GM18907 (cell line): ENCODE measurements around the gene HSPB7.
"Not testable (repeated sequence)": the region's sequence is repeated elsewhere in the genome, so short reads cannot be mapped to it uniquely, and the experiment has no call there.

Source experiments
- ATAC-seq: cut with Tn5 transposase; IDR thresholded peaks from one replicate; pipeline ENCODE4 v1.9.1; 2021; ENCODE audit warnings: mild to moderate bottlenecking, moderate library complexity; ENCODE audit not compliant: unreplicated experiment

The HSPB7 gene

GRCh38 chr1:16051039-16051438 is 33.2 kb upstream of the HSPB7 start:
- no peak for ATAC-seq

DNA sequence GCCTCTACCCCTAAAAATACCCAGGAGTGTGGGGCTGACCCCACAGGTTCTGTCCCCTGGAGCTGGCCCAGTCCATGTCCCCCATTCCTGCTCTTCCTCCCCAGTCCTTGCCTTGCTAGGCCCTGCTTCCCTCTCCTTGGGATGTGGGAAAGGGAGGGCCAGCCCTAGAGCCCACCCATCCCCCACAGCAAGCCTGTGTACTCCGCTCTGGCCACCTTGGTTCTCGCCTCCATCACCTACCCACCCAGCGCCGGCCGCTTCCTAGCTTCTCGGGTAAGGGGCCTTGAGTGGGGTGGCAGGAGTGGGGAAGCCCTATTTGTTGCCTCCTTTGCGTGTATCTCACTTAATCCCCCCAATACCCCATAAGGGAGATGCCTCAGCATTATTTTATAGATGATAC is 32.5 kb upstream of the HSPB7 start:
- no peak for ATAC-seq

DNA sequence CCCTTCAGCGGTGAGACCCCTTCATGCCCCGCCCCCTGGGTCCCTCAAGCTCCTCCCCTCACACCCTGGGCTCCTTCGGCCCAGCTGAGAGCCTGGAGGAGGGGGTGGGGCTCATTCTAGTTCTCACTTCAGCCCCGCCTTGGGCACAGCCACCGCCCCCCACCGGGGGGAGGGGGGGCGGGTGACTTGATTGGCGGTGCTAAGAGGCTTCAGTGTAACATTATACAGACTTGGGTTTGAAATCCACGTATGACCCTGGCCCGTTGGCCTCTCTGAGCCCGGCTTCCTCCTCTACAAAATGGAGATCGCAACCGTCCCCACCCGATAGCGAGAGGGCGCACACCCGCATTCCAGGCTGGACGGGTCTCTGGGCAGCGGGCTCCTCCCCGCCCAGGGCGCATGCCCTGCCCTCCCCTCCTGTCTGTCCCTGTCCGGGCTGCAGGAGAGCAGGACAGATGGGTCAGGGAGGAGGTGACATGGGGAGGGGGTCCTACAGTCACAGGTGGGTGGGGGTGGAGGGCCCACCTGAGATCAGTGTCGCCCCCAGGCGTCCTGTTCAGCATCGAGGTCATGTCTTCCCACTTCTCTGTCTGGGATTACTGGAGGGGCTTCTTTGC is 30.8 kb upstream of the HSPB7 start:
- ATAC-seq: no peak

DNA sequence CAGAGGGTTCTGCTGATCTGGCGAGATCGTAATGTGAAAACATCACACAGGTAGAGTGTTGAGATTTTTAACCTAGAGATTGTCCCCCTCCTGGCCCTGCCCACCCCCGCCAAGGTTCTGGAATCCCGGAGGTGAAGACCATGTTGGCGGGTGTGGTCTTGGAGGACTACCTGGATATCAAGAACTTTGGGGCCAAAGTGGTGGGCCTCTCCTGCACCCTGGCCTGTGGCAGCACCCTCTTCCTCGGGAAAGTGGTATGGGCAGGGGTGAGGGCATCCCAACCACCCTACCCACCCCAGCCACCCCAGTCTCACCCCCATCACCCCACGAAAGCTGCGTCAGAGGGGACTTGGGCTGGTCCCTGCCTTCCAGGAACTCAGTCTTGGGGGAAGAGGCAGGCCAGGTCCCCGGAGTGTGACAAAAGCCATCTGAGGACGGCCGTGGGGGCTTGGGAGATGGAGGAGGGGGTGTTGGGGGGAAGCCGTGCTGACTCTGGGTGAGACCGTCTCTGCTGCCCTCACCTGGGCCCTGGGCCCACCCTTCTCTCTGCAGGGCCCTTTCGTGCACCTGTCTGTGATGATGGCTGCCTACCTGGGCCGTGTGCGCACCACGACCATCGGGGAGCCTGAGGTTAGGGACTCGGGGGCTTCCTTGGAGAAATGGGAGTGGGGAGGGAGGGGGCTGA is 30.1 kb upstream of the HSPB7 start:
- no peak for ATAC-seq

- ATAC-seq: no peak
Observed at GRCh38 chr1:16046842-16047241, 29.0 kb upstream of the HSPB7 start.

DNA sequence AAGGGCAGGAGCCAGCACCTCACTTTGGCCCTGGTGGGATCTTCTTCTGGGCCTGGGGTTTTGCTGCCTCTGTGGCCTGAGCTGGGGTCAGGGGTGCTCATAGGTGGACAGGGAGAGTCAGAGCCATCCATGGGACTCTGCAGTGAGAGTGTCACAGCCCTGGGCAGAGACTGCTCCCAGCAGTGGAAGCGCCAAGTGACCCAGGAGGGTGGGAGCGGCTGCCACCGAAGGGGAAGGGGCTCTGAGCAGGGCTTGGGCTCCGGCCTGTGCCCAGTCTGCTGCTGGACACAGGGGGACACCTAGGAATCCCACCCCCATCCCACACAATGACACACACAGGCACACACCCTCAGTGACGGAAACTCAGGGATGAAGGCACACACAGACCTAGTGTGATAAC is 26.1 kb upstream of the HSPB7 start:
- no peak for ATAC-seq

DNA sequence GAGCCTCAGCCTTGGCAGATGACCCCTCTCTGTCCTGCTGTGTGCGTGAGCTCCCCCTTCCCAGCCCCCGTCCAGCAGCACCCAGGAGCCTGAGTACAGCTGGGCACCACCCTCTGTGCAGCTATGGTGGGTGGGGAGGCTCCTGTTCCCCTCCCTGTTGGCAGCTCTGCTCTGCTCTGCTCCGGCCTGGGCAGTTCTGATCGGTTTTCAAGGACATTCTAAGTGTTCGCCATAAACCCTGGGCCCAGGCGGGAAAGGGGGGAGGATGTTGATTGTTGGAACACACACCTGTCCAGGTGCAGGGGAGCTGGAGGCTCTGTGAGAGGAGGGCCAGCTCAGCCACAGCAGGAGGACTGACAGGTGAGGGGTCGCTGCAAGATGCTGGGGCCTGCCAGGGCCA is 25.7 kb upstream of the HSPB7 start, which contains the start of gene CLCNKB:
TSS of gene CLCNKB (plus strand) at position 262 of the 400 bp plus-strand sequence. CDS start 711 bp downstream, outside the sequence.
- ATAC-seq: no peak

GRCh38 chr1:16042654-16043053 is 24.8 kb upstream of the HSPB7 start:
- not testable (repeated sequence) for ATAC-seq

GRCh38 chr1:16042096-16042495 is 24.3 kb upstream of the HSPB7 start:
- no peak for ATAC-seq

GRCh38 chr1:16041200-16041599 is 23.4 kb upstream of the HSPB7 start:
- no peak for ATAC-seq

GRCh38 chr1:16039871-16040270 is 22.0 kb upstream of the HSPB7 start:
- not testable (repeated sequence) for ATAC-seq

DNA sequence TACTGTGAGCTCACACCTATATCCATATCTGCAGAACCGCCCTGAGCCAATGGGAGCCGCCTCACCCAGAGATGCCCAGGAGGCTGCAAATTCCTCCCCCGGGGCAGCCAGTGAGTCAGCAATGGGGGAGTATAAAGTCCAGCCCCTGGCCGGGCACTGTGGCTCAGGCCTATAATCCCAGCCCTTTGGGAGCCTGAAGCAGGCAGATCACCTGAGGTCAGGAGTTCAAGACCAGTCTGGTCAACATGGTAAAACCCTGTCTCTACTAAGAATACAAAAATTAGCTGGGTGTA is 20.7 kb upstream of the HSPB7 start:
- ATAC-seq: no peak

DNA sequence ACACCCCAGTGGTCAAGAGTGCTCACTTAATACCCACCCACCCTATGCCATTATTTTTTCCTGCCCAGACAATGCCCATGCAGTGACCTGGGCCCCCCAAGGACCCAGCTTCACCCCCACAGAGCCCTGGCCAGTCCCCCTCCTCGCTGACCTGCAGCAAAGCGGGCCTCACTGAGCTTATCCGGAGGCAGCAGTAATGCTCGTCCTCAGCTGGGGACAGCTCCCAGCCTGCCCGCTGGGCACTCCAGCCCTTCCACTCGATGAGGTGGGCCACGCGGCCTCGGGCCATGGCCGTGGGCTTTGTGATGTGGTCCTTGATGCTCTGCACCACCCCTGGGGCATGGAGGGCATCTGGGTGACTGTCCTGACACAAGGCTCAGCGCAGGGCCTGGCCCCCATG is 18.6 kb upstream of the HSPB7 start:
- not testable (repeated sequence) for ATAC-seq

DNA sequence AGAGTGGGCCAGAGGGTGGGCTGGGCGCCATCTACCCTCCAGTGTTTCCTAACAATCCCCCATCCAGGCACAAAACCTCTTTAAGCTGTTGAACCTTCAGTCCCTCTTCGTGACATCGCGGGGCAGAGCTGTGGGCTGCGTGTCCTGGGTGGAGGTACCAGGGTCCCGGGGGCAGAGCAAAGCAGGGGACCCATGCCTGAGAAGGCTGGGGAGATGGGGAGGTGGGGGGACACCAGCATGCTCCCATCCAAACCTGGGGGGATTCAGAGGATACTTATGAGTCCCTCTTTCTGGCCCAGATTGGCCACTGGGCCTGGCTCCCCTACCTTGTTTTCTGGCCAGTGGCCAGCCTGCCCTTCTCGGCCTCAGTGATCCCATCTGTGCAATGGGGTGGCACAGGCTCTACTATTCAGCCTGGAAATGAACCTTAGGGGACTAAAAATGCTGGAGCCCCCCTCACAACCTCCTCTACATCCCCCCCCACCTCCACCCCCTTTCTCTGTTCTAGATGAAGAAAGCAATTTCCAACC is 15.3 kb upstream of the HSPB7 start:
- ATAC-seq: not testable (repeated sequence)

DNA sequence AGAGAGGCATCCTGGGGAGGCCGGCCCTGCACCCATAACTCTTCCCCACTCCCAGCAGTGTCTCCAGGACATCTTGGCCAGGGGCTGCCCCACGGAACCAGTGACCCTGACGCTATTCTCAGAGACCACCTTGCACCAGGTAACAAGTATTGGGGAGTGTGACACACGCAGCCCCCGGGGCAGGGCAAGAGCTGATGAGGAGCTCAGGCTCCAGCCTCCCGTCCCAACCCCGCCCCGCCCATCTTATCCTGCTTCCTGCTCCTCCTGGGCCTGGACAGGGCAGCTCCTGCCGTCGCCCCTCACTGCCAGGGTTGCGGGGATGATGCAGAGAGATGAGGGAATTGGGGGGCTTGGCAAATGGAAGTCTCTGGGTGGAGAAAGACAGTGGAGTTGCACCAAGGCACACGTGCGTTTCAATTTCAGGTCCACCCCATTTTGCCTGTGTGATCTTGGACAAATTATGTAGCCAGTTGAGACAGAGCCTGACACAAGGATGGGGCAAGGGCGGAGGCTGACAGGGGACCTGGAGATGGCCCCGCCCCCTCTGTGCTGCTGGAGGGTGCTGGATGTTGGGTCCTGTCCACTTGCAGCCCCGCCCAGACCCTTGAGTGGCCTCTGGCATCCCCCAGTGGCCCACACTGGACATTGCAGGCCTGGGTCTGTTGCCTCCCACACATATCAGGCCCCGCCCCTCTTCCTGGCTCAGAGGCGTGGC is 14.7 kb upstream of the HSPB7 start:
- no peak for ATAC-seq

DNA sequence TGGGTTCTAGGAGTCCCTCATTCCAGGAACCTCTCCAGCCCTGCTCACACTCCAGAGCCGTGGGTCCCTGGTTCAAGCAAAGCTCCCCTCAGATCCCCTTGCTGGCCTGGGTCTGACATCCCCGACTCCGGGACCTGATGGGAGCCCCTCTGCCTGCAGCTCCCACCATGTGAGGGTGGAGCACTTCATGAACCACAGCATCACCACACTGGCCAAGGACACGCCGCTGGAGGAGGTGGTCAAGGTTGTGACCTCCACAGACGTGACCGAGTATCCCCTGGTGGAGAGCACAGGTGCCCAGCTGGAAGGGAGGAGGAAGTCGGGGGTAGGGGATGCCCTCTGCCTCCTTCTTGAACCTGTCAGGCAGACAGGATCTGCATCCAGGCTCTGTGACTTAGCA is 13.7 kb upstream of the HSPB7 start:
- ATAC-seq: no peak

- ATAC-seq: no peak
Observed at GRCh38 chr1:16029288-16029687, 11.4 kb upstream of the HSPB7 start.

DNA sequence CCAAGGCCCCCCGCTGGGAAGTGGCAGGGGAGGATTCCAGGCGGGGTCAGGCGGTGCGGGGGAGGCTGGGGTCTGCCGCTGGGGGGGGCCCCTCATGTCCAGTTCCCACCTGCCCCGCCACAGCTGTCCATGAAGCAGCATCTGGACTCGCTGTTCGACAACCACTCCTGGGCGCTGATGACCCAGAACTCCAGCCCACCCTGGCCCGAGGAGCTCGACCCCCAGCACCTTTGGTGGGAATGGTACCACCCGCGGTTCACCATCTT is 11.1 kb upstream of the HSPB7 start:
- ATAC-seq: not testable (repeated sequence)

- ATAC-seq: no peak
Observed at GRCh38 chr1:16028237-16029002, 10.6 kb upstream of the HSPB7 start.

GRCh38 chr1:16026723-16027484 is 9.1 kb upstream of the HSPB7 start:
- no peak for ATAC-seq

DNA sequence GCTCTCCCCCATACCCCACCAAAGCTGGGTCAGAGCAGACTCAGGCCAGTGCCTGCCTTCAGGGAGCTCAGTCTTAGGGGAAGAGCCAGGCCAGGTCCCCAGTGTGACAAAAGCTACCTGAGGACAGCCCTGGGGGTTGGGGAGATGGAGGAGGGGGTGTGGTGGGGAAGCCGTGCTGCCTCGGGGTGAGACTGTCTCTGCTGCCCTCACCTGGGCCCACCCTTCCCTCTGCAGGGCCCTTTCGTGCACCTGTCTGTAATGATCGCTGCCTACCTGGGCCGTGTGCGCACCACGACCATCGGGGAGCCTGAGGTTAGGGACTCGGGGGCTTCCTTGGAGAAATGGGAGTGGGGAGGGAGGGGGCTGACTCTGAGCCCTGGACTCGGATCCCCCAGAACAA is 8.5 kb upstream of the HSPB7 start:
- ATAC-seq: not testable (repeated sequence)
